Sigmoid colon (tissue), 4 donors: ENCODE results near the gene THOC2.

Source experiments
- EP300 ChIP-seq, 4 donors: sonication (generic); formaldehyde crosslinking; IDR thresholded peaks; one replicate each; pipeline ENCODE4 v1.6.1; 2017; ENCODE audit warnings: antibody characterized with exemption in 4 of 4
- POLR2AphosphoS5 ChIP-seq, 4 donors: sonication (generic); formaldehyde crosslinking; IDR thresholded peaks; one replicate each; pipeline ENCODE4 v1.6.1; 2017; ENCODE audit warnings: antibody characterized with exemption in 4 of 4
- TF ChIP-seq, protein P1 (sequence below), 4 experiments: fragments of 450-650 bp in 3 of 4; fragments of 200-600 bp in 1 of 4; IDR thresholded peaks; one replicate each; pipeline ENCODE4 v1.5.1; 2016 to 2019; ENCODE audit warnings: antibody characterized with exemption in 4 of 4, mild to moderate bottlenecking in 3 of 4, moderate library complexity in 2 of 4

DNA sequence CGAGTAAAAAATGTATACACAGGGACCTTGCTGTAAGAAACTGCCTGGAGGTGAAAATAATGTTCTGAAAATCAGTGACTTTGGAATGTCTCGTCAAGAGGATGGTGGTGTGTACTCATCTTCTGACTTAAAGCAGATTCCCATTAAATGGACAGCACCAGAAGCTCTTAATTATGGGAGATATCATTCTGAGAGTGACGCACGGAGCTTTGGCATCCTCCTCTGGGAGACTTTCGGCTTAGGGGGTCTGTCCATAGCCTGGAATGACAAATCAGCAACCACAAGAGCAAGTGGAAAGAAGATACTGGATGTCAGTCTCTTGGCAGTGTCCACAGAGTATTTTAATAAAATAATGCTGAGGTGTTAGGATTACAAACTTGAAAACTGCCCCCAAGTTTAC lies 129.4 kb downstream of the THOC2 start:
- TF ChIP-seq, protein P1, sequence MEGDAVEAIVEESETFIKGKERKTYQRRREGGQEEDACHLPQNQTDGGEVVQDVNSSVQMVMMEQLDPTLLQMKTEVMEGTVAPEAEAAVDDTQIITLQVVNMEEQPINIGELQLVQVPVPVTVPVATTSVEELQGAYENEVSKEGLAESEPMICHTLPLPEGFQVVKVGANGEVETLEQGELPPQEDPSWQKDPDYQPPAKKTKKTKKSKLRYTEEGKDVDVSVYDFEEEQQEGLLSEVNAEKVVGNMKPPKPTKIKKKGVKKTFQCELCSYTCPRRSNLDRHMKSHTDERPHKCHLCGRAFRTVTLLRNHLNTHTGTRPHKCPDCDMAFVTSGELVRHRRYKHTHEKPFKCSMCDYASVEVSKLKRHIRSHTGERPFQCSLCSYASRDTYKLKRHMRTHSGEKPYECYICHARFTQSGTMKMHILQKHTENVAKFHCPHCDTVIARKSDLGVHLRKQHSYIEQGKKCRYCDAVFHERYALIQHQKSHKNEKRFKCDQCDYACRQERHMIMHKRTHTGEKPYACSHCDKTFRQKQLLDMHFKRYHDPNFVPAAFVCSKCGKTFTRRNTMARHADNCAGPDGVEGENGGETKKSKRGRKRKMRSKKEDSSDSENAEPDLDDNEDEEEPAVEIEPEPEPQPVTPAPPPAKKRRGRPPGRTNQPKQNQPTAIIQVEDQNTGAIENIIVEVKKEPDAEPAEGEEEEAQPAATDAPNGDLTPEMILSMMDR (IDR thresholded peaks at IDR 0.05): no peak
- TF ChIP-seq EP300 (IDR thresholded peaks at IDR 0.05) (no peak), POLR2AphosphoS5 (IDR thresholded peaks at IDR 0.05) (no peak)
